Fibroblast of lung (primary cell): Measurements from ENCODE around the gene RASA2. TPM values are rescaled to one million over a fixed set of nuclear protein-coding genes. Genes with fewer than 3 reads are reported as not detected.

Experiments
- DNase-seq, 2 donors: peaks; one replicate each; pipeline versions ENCODE4 v3.0.0 to v3.0.0-alpha.2; 2010; ENCODE audit warnings: low read depth in 2 of 2
- H2AFZ ChIP-seq: 2 replicates; pipeline ENCODE4 v1.5.1; 2012; ENCODE audit warnings: low read length, control low read depth, inconsistent platforms
- H3K27ac ChIP-seq: 2 replicates; pipeline ENCODE4 v1.5.1; 2011; ENCODE audit warnings: low read length, control low read depth; ENCODE audit not compliant: insufficient read depth
- H3K27me3 ChIP-seq: 2 replicates; pipeline ENCODE4 v1.5.1; 2011; ENCODE audit warnings: mild to moderate bottlenecking, low read length; ENCODE audit not compliant: control insufficient read depth, insufficient read depth
- H3K36me3 ChIP-seq: 2 replicates; pipeline ENCODE4 v1.5.1; 2011; ENCODE audit warnings: low read length; ENCODE audit not compliant: control insufficient read depth, insufficient read depth
- H3K4me1 ChIP-seq: 2 replicates; pipeline ENCODE4 v1.5.1; 2011; ENCODE audit warnings: low read length; ENCODE audit not compliant: control insufficient read depth, insufficient read depth; ENCODE audit errors: extremely low read depth
- H3K4me2 ChIP-seq: 2 replicates; pipeline ENCODE4 v1.5.1; 2011; ENCODE audit warnings: low read length, control low read depth; ENCODE audit not compliant: insufficient read depth; ENCODE audit errors: extremely low read depth
- H3K4me3 ChIP-seq, 4 experiments: fragments of 200-600 bp in 1 of 4; sonication (generic) in 1 of 4; replicated peaks in 1 of 4; 2 replicates each; pipeline ENCODE4 v1.5.1; 2011 to 2016; ENCODE audit warnings: low read length in 4 of 4, low read depth in 3 of 4, mild to moderate bottlenecking in 3 of 4, control low read depth in 2 of 4, inconsistent platforms in 1 of 4, mixed read lengths in 1 of 4; ENCODE audit not compliant: insufficient read depth in 1 of 4; ENCODE audit errors: control extremely low read depth in 1 of 4
- H3K79me2 ChIP-seq: 2 replicates; pipeline ENCODE4 v1.5.1; 2012; ENCODE audit warnings: mild to moderate bottlenecking, low read length, inconsistent platforms; ENCODE audit not compliant: control insufficient read depth, insufficient read depth
- H3K9ac ChIP-seq: 2 replicates; pipeline ENCODE4 v1.5.1; 2011; ENCODE audit warnings: mild to moderate bottlenecking, low read length, control low read depth; ENCODE audit not compliant: insufficient read depth
- H3K9me3 ChIP-seq: 2 replicates; pipeline ENCODE4 v1.5.1; 2012; ENCODE audit warnings: low read depth, low read length; ENCODE audit not compliant: control insufficient read depth, insufficient read depth
- H4K20me1 ChIP-seq: 2 replicates; pipeline ENCODE4 v1.5.1; 2011; ENCODE audit warnings: low read length; ENCODE audit not compliant: control insufficient read depth, insufficient read depth; ENCODE audit errors: extremely low read depth
- EZH2 ChIP-seq: IDR thresholded peaks from 2 replicates; pipeline ENCODE4 v1.5.1; 2012; ENCODE audit warnings: low read length, control low read depth, mild to moderate bottlenecking; ENCODE audit errors: missing control alignments
- polyA plus RNA-seq, 2 donors: library from polyadenylated mRNA; depleted of rRNA in 1 of 2; stranded (reverse) in 1 of 2; unstranded in 1 of 2; fragments of >200 nt; gene quantifications; 2 replicates each; pipeline ENCODE4 v1.2.1, GENCODE V29; 2011 to 2012; ENCODE audit warnings: missing spikeins in 1 of 2
- total RNA-seq: library from RNA; depleted of rRNA; stranded (reverse); fragments of >200 nt; gene quantifications from 2 replicates; pipeline ENCODE4 v1.2.1, GENCODE V29; 2014
- TF ChIP-seq, protein P1 (sequence below), 2 donors: IDR thresholded peaks in 1 of 2; conservative IDR thresholded peaks in 1 of 2; 1 replicate in 1 of 2; 2 replicates in 1 of 2; pipeline ENCODE4 v1.5.1; 2011 to 2012; ENCODE audit warnings: low read length in 2 of 2, control low read depth in 1 of 2, inconsistent platforms in 1 of 2, low read depth in 1 of 2, mild to moderate bottlenecking in 1 of 2

Gene RASA2
- total and polyA plus RNA-seq, 2 donors (not counting 1 experiment from before 2014, with no cell fraction given): 10.0 to 11.4 TPM

DNA sequence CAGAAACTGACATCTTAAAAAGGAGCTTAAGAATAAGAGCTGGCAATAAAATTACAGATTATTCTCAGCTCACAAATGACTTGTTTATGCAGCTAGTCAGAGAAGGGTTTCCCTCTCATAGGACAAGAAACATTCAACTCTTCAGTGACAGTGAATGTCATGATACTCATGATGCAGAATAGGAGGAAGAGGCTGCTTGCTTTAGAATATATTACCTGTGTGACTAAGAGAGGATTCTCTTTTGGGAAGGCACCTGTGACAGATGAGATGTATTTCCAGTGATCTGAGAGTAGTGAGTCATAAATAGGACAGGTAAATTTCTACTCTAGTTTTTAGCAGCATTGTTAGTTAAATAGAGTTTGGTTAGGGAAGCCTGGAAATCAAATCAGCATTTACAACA, 39.9 kb downstream of the RASA2 start:
- Histone ChIP-seq H3K9ac (no peak overlapping the region), H4K20me1 (no peaks in the 10 kb centered on the region), H3K36me3 (no peaks in the 10 kb centered on the region), H3K4me2 (no peak overlapping the region), H3K9me3 (no peaks in the 10 kb centered on the region), H2AFZ (no peak overlapping the region), H3K27ac (no peak overlapping the region), H3K4me1 (peaks cover 3% of the 10 kb centered on the region), H3K4me3 (no peak overlapping the region), H3K79me2 (peaks cover 1% of the 10 kb centered on the region), H3K27me3 (no peaks in the 10 kb centered on the region)
- no peak for DNase-seq
- TF ChIP-seq EZH2: no peak
- TF ChIP-seq, protein P1, sequence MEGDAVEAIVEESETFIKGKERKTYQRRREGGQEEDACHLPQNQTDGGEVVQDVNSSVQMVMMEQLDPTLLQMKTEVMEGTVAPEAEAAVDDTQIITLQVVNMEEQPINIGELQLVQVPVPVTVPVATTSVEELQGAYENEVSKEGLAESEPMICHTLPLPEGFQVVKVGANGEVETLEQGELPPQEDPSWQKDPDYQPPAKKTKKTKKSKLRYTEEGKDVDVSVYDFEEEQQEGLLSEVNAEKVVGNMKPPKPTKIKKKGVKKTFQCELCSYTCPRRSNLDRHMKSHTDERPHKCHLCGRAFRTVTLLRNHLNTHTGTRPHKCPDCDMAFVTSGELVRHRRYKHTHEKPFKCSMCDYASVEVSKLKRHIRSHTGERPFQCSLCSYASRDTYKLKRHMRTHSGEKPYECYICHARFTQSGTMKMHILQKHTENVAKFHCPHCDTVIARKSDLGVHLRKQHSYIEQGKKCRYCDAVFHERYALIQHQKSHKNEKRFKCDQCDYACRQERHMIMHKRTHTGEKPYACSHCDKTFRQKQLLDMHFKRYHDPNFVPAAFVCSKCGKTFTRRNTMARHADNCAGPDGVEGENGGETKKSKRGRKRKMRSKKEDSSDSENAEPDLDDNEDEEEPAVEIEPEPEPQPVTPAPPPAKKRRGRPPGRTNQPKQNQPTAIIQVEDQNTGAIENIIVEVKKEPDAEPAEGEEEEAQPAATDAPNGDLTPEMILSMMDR (conservative IDR thresholded peaks at IDR 0.05 in 1 of 2, IDR thresholded peaks at IDR 0.05 in 1 of 2; ENCODE audit: low read depth in 1 of 2, low read length in 2 of 2): no peak

GRCh38 chr3:141528800-141529199, 42.0 kb downstream of the RASA2 start:
- H3K9ac ChIP-seq: no peak overlapping the region
- no peak overlapping the region for H3K4me3 ChIP-seq
- DNase-seq: no peak
- H3K36me3 ChIP-seq: no peaks in the 10 kb centered on the region
- no peaks in the 10 kb centered on the region for H3K9me3 ChIP-seq
- peaks cover 1% of the 10 kb centered on the region for H3K79me2 ChIP-seq
- no peaks in the 10 kb centered on the region for H4K20me1 ChIP-seq
- H3K27ac ChIP-seq: no peak overlapping the region
- no peaks in the 10 kb centered on the region for H3K27me3 ChIP-seq
- H2AFZ ChIP-seq: no peak overlapping the region
- no peak overlapping the region for H3K4me2 ChIP-seq
- no peak for TF ChIP-seq EZH2
- TF ChIP-seq, protein P1 (conservative IDR thresholded peaks at IDR 0.05 in 1 of 2, IDR thresholded peaks at IDR 0.05 in 1 of 2; ENCODE audit: low read depth in 1 of 2, low read length in 2 of 2): no peak
- peaks cover 3% of the 10 kb centered on the region for H3K4me1 ChIP-seq

DNA sequence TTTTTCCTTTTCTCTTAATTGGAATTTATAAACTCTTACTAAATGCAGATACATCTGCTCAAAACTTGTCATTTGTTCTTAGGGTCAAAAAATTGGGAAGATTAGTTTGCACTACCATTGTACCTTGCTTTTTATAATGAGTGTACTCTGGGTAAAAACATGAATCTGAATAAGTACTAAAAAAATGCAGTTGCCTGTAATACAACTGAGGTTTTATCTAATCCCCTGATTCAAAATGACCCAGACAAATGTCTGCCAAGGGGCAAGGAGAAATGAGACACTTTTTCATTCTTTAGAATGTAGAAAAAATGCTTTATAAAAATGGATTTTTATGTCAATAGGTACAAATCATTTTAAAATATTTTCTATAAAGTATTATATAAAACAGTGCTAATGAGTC, 42.4 kb downstream of the RASA2 start:
- no peak overlapping the region for H3K9ac ChIP-seq
- no peak overlapping the region for H3K27ac ChIP-seq
- H3K4me2 ChIP-seq: peak overlapping the region; percentile 4
- DNase-seq: no peak
- no peaks in the 10 kb centered on the region for H3K36me3 ChIP-seq
- no peaks in the 10 kb centered on the region for H3K79me2 ChIP-seq
- peaks cover 3% of the 10 kb centered on the region for H3K4me1 ChIP-seq
- no peak overlapping the region for H3K4me3 ChIP-seq
- H2AFZ ChIP-seq: no peak overlapping the region
- H3K27me3 ChIP-seq: no peaks in the 10 kb centered on the region
- TF ChIP-seq, protein P1 (conservative IDR thresholded peaks at IDR 0.05 in 1 of 2, IDR thresholded peaks at IDR 0.05 in 1 of 2; ENCODE audit: low read depth in 1 of 2, low read length in 2 of 2): no peak
- no peak for TF ChIP-seq EZH2
- H4K20me1 ChIP-seq: no peaks in the 10 kb centered on the region
- no peaks in the 10 kb centered on the region for H3K9me3 ChIP-seq
